ENCODE data around the gene RBM41.

Gene RBM41

DNA sequence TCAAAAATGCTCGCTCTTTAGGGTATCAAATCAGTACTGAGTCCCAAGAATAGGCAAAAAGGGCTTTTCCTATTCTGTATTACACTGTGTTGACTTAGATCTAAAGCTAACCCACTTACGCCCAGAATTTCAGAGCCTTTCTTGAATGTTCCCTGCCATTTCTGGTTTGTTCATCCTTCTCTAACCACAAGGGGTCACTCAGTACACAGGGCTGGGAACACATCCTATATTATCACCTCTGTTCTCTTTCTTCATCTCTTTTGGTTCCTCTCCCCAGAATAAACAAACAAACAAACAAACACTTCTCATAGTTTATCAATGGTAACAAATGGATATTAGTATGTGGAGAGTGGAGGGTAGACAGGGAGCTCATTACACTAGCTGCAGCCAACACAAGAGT lies 93.1 kb downstream of the RBM41 start:
- no peak for DNase-seq

- no peak for DNase-seq
Measured at GRCh38 chrX:107014936-107015335, 103.7 kb downstream of the RBM41 start.
